ENCODE data around the gene RPS8.
A peak's percentile ranks its signal among the peaks of the same experiment; 100 is the strongest.
"Not testable (repeated sequence)": the region's sequence is repeated elsewhere in the genome, so short reads cannot be mapped to it uniquely, and the experiment has no call there.

Gene RPS8

GRCh38 chr1:44775078-44775929 is at the start of gene RPS8:
Gene RPS8, plus strand, starts transcription at chr1:44775540. Its CDS starts 57 bp downstream, at chr1:44775597.
- peak within 1 kb of the TSS; percentile 85 for H3K27ac ChIP-seq (ENCODE audit: low read length)
- peak within 1 kb of the TSS; percentile 98 for H3K4me3 ChIP-seq (ENCODE audit: low read length)
- H3K27me3 ChIP-seq (ENCODE audit: control insufficient read depth, insufficient read depth, low read length) = no peaks in the 10 kb centered on the region
- H3K9ac ChIP-seq (ENCODE audit: low read length) = peak within 1 kb of the TSS; percentile 98
- H3K36me3 ChIP-seq (ENCODE audit: control insufficient read depth, low read depth, low read length) = peaks cover 36% of the 10 kb centered on the region
- no peaks in the 10 kb centered on the region for H3K9me3 ChIP-seq (ENCODE audit: control insufficient read depth, low read depth, low read length)
- H3K4me1 ChIP-seq (ENCODE audit: control insufficient read depth, low read depth, low read length) = peaks cover 3% of the 10 kb centered on the region

GRCh38 chr1:44730741-44731512 is 44.4 kb upstream of the RPS8 start, which contains the start of gene RNU5D-1:
Gene RNU5D-1, minus strand, starts transcription at chr1:44731170.
- no peaks in the 10 kb centered on the region for H3K36me3 ChIP-seq (ENCODE audit: control insufficient read depth, low read depth, low read length)
- H3K9ac ChIP-seq (ENCODE audit: low read length) = peak within 1 kb of the TSS; percentile 79
- no peak within 1 kb of the TSS for H3K4me3 ChIP-seq (ENCODE audit: low read length)
- peak within 1 kb of the TSS; percentile 97 for H3K27ac ChIP-seq (ENCODE audit: low read length)
- no peaks in the 10 kb centered on the region for H3K27me3 ChIP-seq (ENCODE audit: control insufficient read depth, insufficient read depth, low read length)
- H3K4me1 ChIP-seq (ENCODE audit: control insufficient read depth, low read depth, low read length) = peaks cover 4% of the 10 kb centered on the region
- H3K9me3 ChIP-seq (ENCODE audit: control insufficient read depth, low read depth, low read length) = no peaks in the 10 kb centered on the region

DNA sequence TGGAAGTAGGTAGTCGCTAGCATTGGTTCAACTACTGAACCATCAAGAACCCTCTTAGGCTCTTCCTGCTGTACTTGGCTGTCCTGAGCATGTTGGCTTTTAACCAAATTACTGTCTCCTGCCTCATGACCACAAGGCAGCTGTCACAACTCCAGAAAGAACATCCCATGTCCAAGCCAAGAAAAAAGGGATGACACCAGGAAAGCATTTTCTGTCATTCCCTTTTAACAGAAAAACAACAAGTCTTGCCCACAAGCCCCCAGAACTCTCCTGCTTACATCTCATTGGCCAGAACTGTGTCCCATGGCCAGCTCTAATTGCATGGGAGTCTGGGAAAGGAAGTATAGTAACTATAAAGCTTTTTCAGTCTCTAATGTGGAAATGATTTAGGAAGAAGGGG is 42.0 kb upstream of the RPS8 start:
- H3K27me3 ChIP-seq (ENCODE audit: control insufficient read depth, insufficient read depth, low read length) = no peaks in the 10 kb centered on the region
- H3K36me3 ChIP-seq (ENCODE audit: control insufficient read depth, low read depth, low read length) = no peaks in the 10 kb centered on the region
- no peak overlapping the region for H3K4me3 ChIP-seq (ENCODE audit: low read length)
- no peak overlapping the region for H3K9ac ChIP-seq (ENCODE audit: low read length)
- H3K27ac ChIP-seq (ENCODE audit: low read length) = no peak overlapping the region
- H3K4me1 ChIP-seq (ENCODE audit: control insufficient read depth, low read depth, low read length) = peaks cover 4% of the 10 kb centered on the region
- H3K9me3 ChIP-seq (ENCODE audit: control insufficient read depth, low read depth, low read length) = no peaks in the 10 kb centered on the region

GRCh38 chr1:44733784-44734183 is 41.6 kb upstream of the RPS8 start:
- Histone ChIP-seq H3K9ac (ENCODE audit: low read length) (no peak overlapping the region), H3K27ac (ENCODE audit: low read length) (no peak overlapping the region), H3K4me3 (ENCODE audit: low read length) (no peak overlapping the region), H3K36me3 (ENCODE audit: control insufficient read depth, low read depth, low read length) (no peaks in the 10 kb centered on the region), H3K9me3 (ENCODE audit: control insufficient read depth, low read depth, low read length) (no peaks in the 10 kb centered on the region), H3K27me3 (ENCODE audit: control insufficient read depth, insufficient read depth, low read length) (no peaks in the 10 kb centered on the region), H3K4me1 (ENCODE audit: control insufficient read depth, low read depth, low read length) (peaks cover 4% of the 10 kb centered on the region)

DNA sequence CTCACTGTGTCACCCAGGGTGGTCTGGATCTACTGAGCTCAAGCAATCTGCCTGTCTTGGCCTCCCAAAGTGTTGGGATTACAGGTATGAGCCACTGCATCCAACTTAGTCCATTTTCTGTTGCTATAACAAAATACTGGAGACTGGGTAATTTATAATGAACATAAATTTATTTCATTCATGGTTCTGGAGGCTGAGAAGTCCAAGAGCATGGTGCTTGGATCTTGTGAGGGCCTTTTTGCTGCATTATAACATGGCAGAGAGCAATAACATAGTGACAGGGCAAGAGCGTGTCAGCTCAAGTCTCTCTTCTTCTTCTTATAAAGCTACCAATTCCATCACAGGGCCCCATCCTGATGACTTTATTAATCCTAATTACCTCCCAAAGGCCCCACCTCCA is 39.3 kb upstream of the RPS8 start:
- Histone ChIP-seq H3K4me3 (ENCODE audit: low read length) (no peak overlapping the region), H3K36me3 (ENCODE audit: control insufficient read depth, low read depth, low read length) (peaks cover 2% of the 10 kb centered on the region), H3K27ac (ENCODE audit: low read length) (no peak overlapping the region), H3K9me3 (ENCODE audit: control insufficient read depth, low read depth, low read length) (no peaks in the 10 kb centered on the region), H3K27me3 (ENCODE audit: control insufficient read depth, insufficient read depth, low read length) (no peaks in the 10 kb centered on the region), H3K4me1 (ENCODE audit: control insufficient read depth, low read depth, low read length) (peaks cover 2% of the 10 kb centered on the region), H3K9ac (ENCODE audit: low read length) (no peak overlapping the region)

- H3K9me3 ChIP-seq (ENCODE audit: control insufficient read depth, low read depth, low read length); H3K4me1 ChIP-seq (ENCODE audit: control insufficient read depth, low read depth, low read length); H3K27ac ChIP-seq (ENCODE audit: low read length); H3K27me3 ChIP-seq (ENCODE audit: control insufficient read depth, insufficient read depth, low read length): not testable (repeated sequence)
- Histone ChIP-seq H3K36me3 (ENCODE audit: control insufficient read depth, low read depth, low read length) (peaks cover 19% of the 10 kb centered on the region), H3K9ac (ENCODE audit: low read length) (peak overlapping the region; percentile 74), H3K4me3 (ENCODE audit: low read length) (peak overlapping the region; percentile 98)
Measured at GRCh38 chr1:44738953-44739306, 36.4 kb upstream of the RPS8 start.

GRCh38 chr1:44739307-44740178 is 35.8 kb upstream of the RPS8 start, which contains the start of gene KIF2C:
Gene KIF2C, plus strand, starts transcription at chr1:44739837. Its CDS starts 96 bp downstream, at chr1:44739933.
- no peaks in the 10 kb centered on the region for H3K9me3 ChIP-seq (ENCODE audit: control insufficient read depth, low read depth, low read length)
- H3K9ac ChIP-seq (ENCODE audit: low read length) = peak within 1 kb of the TSS; percentile 74
- H3K36me3 ChIP-seq (ENCODE audit: control insufficient read depth, low read depth, low read length) = peaks cover 24% of the 10 kb centered on the region
- peak within 1 kb of the TSS; percentile 98 for H3K4me3 ChIP-seq (ENCODE audit: low read length)
- no peaks in the 10 kb centered on the region for H3K4me1 ChIP-seq (ENCODE audit: control insufficient read depth, low read depth, low read length)
- no peaks in the 10 kb centered on the region for H3K27me3 ChIP-seq (ENCODE audit: control insufficient read depth, insufficient read depth, low read length)
- peak within 1 kb of the TSS; percentile 60 for H3K27ac ChIP-seq (ENCODE audit: low read length)

DNA sequence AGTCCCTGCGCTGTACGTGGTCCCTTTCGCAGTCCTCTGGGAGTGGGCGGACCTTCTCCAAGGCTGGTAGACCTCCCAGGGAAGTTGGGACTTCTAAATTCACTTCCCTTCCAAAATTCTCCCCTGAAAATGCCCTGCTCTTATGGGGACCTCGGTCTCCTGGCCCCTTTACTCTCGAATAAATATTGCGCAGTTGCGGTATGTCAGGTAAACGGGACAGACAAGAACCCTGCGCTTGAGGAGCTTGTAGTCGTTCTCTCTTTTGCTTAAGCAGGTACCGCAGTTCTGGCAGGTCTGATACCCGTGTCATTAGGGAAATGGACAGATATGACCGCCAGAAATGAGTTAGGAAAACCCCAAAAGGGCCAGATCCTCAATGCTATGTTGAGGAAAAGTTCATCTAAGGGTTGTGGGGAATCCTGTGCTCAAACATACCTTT is 35.1 kb upstream of the RPS8 start:
- no peaks in the 10 kb centered on the region for H3K9me3 ChIP-seq (ENCODE audit: control insufficient read depth, low read depth, low read length)
- peak overlapping the region; percentile 98 for H3K4me3 ChIP-seq (ENCODE audit: low read length)
- no peaks in the 10 kb centered on the region for H3K4me1 ChIP-seq (ENCODE audit: control insufficient read depth, low read depth, low read length)
- peak overlapping the region; percentile 74 for H3K9ac ChIP-seq (ENCODE audit: low read length)
- H3K27ac ChIP-seq (ENCODE audit: low read length) = peak overlapping the region; percentile 60
- no peaks in the 10 kb centered on the region for H3K27me3 ChIP-seq (ENCODE audit: control insufficient read depth, insufficient read depth, low read length)
- H3K36me3 ChIP-seq (ENCODE audit: control insufficient read depth, low read depth, low read length) = peaks cover 26% of the 10 kb centered on the region

- Histone ChIP-seq H3K9ac (ENCODE audit: low read length) (no peak overlapping the region), H3K4me3 (ENCODE audit: low read length) (no peak overlapping the region), H3K36me3 (ENCODE audit: control insufficient read depth, low read depth, low read length) (peaks cover 47% of the 10 kb centered on the region), H3K9me3 (ENCODE audit: control insufficient read depth, low read depth, low read length) (no peaks in the 10 kb centered on the region), H3K27me3 (ENCODE audit: control insufficient read depth, insufficient read depth, low read length) (no peaks in the 10 kb centered on the region), H3K27ac (ENCODE audit: low read length) (no peak overlapping the region), H3K4me1 (ENCODE audit: control insufficient read depth, low read depth, low read length) (no peaks in the 10 kb centered on the region)
Measured at GRCh38 chr1:44743211-44743610, 32.1 kb upstream of the RPS8 start.

DNA sequence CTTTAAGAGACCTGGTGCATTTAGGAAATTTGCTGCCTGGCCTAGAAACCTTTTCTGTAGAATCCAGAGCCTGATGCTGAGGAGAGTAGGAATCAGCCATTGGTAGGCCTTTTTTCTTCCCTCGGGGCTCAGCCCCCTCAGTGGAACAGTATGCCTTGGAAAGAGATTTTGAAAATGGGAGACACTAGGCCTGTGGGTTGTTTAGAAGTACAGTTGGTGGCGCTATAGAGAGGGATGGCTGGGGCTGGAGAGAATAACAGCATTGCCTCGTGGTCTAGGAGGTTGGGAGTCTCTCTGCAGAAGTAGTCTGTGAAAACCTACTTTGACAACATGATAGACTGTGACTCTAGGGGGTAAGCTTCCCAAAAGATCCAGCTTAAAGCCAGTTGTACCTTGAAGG is 27.5 kb upstream of the RPS8 start:
- Histone ChIP-seq H3K36me3 (ENCODE audit: control insufficient read depth, low read depth, low read length) (peaks cover 72% of the 10 kb centered on the region), H3K27me3 (ENCODE audit: control insufficient read depth, insufficient read depth, low read length) (no peaks in the 10 kb centered on the region), H3K9ac (ENCODE audit: low read length) (no peak overlapping the region), H3K9me3 (ENCODE audit: control insufficient read depth, low read depth, low read length) (no peaks in the 10 kb centered on the region), H3K4me3 (ENCODE audit: low read length) (no peak overlapping the region), H3K27ac (ENCODE audit: low read length) (no peak overlapping the region), H3K4me1 (ENCODE audit: control insufficient read depth, low read depth, low read length) (no peaks in the 10 kb centered on the region)

- H3K9me3 ChIP-seq (ENCODE audit: control insufficient read depth, low read depth, low read length) = no peaks in the 10 kb centered on the region
- no peaks in the 10 kb centered on the region for H3K4me1 ChIP-seq (ENCODE audit: control insufficient read depth, low read depth, low read length)
- no peak overlapping the region for H3K4me3 ChIP-seq (ENCODE audit: low read length)
- H3K9ac ChIP-seq (ENCODE audit: low read length) = no peak overlapping the region
- peaks cover 93% of the 10 kb centered on the region for H3K36me3 ChIP-seq (ENCODE audit: control insufficient read depth, low read depth, low read length)
- H3K27ac ChIP-seq (ENCODE audit: low read length) = no peak overlapping the region
- H3K27me3 ChIP-seq (ENCODE audit: control insufficient read depth, insufficient read depth, low read length) = no peaks in the 10 kb centered on the region
Measured at GRCh38 chr1:44757420-44757819, 17.9 kb upstream of the RPS8 start.
